Retinal pigment epithelial cell (primary cell): Measurements from ENCODE around the gene PPP6C.
"Not testable (repeated sequence)": the region's sequence is repeated elsewhere in the genome, so short reads cannot be mapped to it uniquely, and the experiment has no call there.

Experiments used
- DNase-seq: peaks from one replicate; pipeline ENCODE4 v3.0.0-alpha.2; 2010; ENCODE audit warnings: low read depth
- H3K4me3 ChIP-seq: 2 replicates; pipeline ENCODE4 v1.5.1; 2011; ENCODE audit warnings: mild to moderate bottlenecking, low read length, control low read depth, moderate library complexity
- CTCF ChIP-seq: conservative IDR thresholded peaks from 2 replicates; pipeline ENCODE4 v1.5.1; 2011; ENCODE audit warnings: low read depth, low read length, control low read depth, inconsistent platforms

PPP6C gene

DNA sequence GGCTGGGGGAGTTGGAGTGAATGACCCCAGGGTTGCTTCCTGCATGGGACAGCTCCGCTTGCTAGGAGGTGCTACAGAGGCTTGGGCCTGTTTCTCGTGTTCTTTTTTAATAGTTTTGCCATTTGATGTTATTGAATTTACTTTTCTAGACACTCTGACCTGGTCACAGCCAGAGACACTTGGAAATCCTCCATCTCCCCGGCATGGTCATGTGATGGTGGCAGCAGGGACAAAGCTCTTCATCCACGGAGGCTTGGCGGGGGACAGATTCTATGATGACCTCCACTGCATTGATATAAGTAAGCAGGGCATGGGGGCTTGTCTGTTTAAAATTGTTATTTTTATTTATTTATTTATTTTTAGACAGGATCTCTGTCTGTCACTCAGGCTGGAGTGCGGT lies 38.2 kb upstream of the PPP6C start:
- TF ChIP-seq CTCF: no peak
- H3K4me3 ChIP-seq: no peak overlapping the region
- no peak for DNase-seq

- not testable (repeated sequence) for DNase-seq, H3K4me3 ChIP-seq
Measured at GRCh38 chr9:125224858-125225257, 35.3 kb upstream of the PPP6C start.

DNA sequence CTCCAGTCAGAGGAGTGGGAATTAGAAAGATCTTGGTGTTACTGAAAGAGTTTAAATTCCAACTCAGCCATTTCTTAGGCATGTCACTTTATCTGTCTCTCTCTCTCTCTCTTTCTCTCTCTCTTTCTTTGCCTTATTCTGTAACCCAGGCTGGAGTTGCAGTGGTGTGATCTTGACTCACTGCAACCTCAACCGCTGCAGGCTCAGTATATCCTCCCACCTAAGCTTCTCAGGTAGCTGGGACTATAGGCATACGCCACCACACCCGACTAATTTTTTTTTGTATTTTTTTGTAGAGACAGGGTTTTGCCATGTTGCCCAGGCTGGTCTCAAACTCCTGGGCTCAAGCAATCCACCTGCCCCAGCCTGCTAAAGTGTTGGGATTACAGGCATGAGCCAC lies 29.0 kb upstream of the PPP6C start:
- H3K4me3 ChIP-seq: no peak overlapping the region
- TF ChIP-seq CTCF: no peak
- no peak for DNase-seq

DNA sequence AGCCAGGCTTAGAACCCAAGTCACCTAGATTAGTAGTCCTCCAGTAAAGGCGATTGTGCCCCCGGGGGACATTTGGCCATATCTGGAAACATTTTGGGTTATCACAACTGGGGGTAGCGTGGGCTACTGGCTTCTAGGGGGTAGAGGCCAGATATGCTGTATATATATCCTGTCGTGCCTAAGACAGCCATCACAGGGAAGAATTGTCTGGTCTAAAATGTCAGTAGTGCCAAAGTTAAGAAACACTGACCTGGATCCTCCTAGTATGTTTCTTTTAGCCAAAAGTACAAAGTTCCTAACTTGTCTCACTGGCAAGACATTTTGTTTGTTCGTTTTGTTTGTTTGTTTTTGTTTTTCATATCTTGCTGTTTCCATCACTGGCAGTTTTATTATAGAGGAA lies 24.6 kb upstream of the PPP6C start:
- TF ChIP-seq CTCF: no peak
- H3K4me3 ChIP-seq: no peak overlapping the region
- DNase-seq: no peak

DNA sequence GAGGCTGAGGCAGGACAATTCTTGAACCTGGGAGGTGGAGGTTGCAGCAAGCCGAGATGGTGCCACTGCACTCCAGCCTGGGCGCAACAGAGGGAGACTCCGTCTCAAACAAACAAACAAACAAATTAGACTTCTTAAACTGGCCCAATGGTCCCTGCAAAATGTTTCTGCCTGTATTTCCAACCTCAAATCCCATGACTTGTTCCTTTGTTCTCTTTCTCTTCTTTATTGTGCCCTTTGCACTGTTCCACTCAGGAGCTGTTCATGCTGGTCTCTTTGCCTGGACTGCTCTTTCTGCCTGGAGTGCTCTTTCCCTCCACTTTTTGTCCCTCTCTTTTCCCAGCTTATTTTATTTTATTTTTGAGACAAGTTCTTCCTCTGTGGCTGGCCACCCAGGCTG lies 14.9 kb upstream of the PPP6C start:
- no peak for TF ChIP-seq CTCF
- no peak overlapping the region for H3K4me3 ChIP-seq
- no peak for DNase-seq

- DNase-seq: no peak
- H3K4me3 ChIP-seq: no peak overlapping the region
- TF ChIP-seq CTCF: no peak
Measured at GRCh38 chr9:125202846-125203618, 13.4 kb upstream of the PPP6C start.

GRCh38 chr9:125200216-125201047 lies 10.8 kb upstream of the PPP6C start, which contains the start of gene RABEPK:
RABEPK (plus strand) TSS chr9:125200542; CDS start chr9:125203014, 2,472 bp downstream.
- TF ChIP-seq CTCF: no peak
- peak within 1 kb of the TSS; percentile 85 for H3K4me3 ChIP-seq

DNA sequence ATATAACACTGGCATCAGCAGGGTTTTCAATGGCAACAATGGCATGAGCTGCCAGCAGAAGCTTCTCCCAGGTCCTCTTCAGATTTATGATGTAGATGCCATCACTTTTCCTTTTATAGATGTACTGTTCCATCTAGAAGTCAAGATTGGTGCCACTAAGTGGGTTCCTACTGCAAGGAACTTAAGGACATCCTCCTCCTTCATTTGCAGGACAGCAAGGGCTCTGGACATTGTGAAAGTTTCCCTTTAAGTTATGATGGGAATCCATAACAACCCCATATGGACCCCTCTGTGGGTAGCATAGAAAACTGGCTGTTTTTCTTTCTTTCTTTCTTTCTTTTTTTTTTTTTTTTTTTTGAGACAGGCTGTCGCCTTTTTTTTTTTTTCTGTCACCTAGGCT lies 6.0 kb upstream of the PPP6C start:
- DNase-seq, H3K4me3 ChIP-seq: not testable (repeated sequence)

More at GRCh38 chr9:125200216-125201047, 10.8 kb upstream of the PPP6C start, which contains the start of gene RABEPK:
- peak; percentile 77 for DNase-seq

DNA sequence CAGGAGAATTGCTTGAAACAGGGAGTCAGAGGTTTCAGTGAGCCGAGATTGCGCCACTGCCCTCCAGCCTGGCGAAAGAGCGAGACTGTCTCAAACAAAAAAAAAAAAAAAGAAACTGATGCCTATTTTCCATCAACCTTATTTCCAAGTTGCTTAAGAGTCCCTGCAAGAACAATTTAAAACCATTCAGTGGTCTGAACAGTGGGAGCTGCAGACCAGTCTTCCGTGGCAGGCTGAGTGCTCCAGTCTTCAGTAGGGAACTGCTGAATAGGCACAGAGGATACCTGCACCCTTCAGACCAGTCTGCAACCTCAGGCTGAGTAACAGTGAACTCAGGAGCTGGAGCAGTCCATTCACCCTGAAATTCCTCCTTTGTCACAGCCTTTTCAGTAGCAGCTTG lies 4.9 kb upstream of the PPP6C start:
- H3K4me3 ChIP-seq: not testable (repeated sequence)

More for the DNA sequence above, 4.9 kb upstream of the PPP6C start:
- DNase-seq: not testable (repeated sequence)
